ENCODE data around the gene TLN1. TPM values are rescaled to one million over a fixed set of nuclear protein-coding genes. Genes with fewer than 3 reads are reported as not detected.

TLN1 gene
- total RNA-seq, 1 donor from 2014 or later = 164 TPM

GRCh38 chr9:35669331-35670145 lies 62.5 kb downstream of the TLN1 start:
- H3K27me3 Mint-ChIP-seq = peaks cover 4% of the 10 kb centered on the region
- no peaks in the 10 kb centered on the region for H3K9me3 Mint-ChIP-seq
- peaks cover 33% of the 10 kb centered on the region for H3K4me1 Mint-ChIP-seq (ENCODE audit: unreplicated experiment)
- H3K36me3 Mint-ChIP-seq = no peaks in the 10 kb centered on the region
- DNase-seq (ENCODE audit: extremely low spot score, unreplicated experiment) = no peak
- no peak overlapping the region for H3K4me3 Mint-ChIP-seq
- TF ChIP-seq CTCF (conservative IDR thresholded peaks at IDR 0.05) = no peak
- H3K27ac Mint-ChIP-seq = peak overlapping the region; percentile 74

- H3K27ac Mint-ChIP-seq = no peak overlapping the region
- TF ChIP-seq CTCF (conservative IDR thresholded peaks at IDR 0.05) = no peak
- no peaks in the 10 kb centered on the region for H3K9me3 Mint-ChIP-seq
- H3K36me3 Mint-ChIP-seq = no peaks in the 10 kb centered on the region
- H3K4me3 Mint-ChIP-seq = no peak overlapping the region
- no peaks in the 10 kb centered on the region for H3K27me3 Mint-ChIP-seq
- no peak for DNase-seq (ENCODE audit: extremely low spot score, unreplicated experiment)
- H3K4me1 Mint-ChIP-seq (ENCODE audit: unreplicated experiment) = peaks cover 38% of the 10 kb centered on the region
Measured at GRCh38 chr9:35667939-35668338, 64.1 kb downstream of the TLN1 start.

- Mint-ChIP-seq H3K27me3 (no peaks in the 10 kb centered on the region), H3K27ac (peak overlapping the region; percentile 67), H3K36me3 (no peaks in the 10 kb centered on the region), H3K4me1 (ENCODE audit: unreplicated experiment) (peaks cover 48% of the 10 kb centered on the region), H3K9me3 (no peaks in the 10 kb centered on the region), H3K4me3 (no peak overlapping the region)
- no peak for DNase-seq (ENCODE audit: extremely low spot score, unreplicated experiment)
- no peak for TF ChIP-seq CTCF (conservative IDR thresholded peaks at IDR 0.05)
Measured at GRCh38 chr9:35666549-35666948, 65.4 kb downstream of the TLN1 start.

GRCh38 chr9:35666045-35666444 lies 66.0 kb downstream of the TLN1 start:
- H3K27ac Mint-ChIP-seq = peak overlapping the region; percentile 67
- no peak for TF ChIP-seq CTCF (conservative IDR thresholded peaks at IDR 0.05)
- no peaks in the 10 kb centered on the region for H3K9me3 Mint-ChIP-seq
- H3K27me3 Mint-ChIP-seq = no peaks in the 10 kb centered on the region
- peaks cover 49% of the 10 kb centered on the region for H3K4me1 Mint-ChIP-seq (ENCODE audit: unreplicated experiment)
- H3K36me3 Mint-ChIP-seq = peaks cover 1% of the 10 kb centered on the region
- no peak for DNase-seq (ENCODE audit: extremely low spot score, unreplicated experiment)
- H3K4me3 Mint-ChIP-seq = peak overlapping the region; percentile 86

- no peaks in the 10 kb centered on the region for H3K27me3 Mint-ChIP-seq
- H3K4me3 Mint-ChIP-seq = peak overlapping the region; percentile 86
- DNase-seq (ENCODE audit: extremely low spot score, unreplicated experiment) = no peak
- peak; percentile 14 for TF ChIP-seq CTCF (conservative IDR thresholded peaks at IDR 0.05)
- H3K36me3 Mint-ChIP-seq = peaks cover 4% of the 10 kb centered on the region
- H3K9me3 Mint-ChIP-seq = no peaks in the 10 kb centered on the region
- H3K27ac Mint-ChIP-seq = no peak overlapping the region
- H3K4me1 Mint-ChIP-seq (ENCODE audit: unreplicated experiment) = peaks cover 53% of the 10 kb centered on the region
Measured at GRCh38 chr9:35665471-35665818, 66.5 kb downstream of the TLN1 start.
